ENCODE measurements around the gene PTPRR.

DNA sequence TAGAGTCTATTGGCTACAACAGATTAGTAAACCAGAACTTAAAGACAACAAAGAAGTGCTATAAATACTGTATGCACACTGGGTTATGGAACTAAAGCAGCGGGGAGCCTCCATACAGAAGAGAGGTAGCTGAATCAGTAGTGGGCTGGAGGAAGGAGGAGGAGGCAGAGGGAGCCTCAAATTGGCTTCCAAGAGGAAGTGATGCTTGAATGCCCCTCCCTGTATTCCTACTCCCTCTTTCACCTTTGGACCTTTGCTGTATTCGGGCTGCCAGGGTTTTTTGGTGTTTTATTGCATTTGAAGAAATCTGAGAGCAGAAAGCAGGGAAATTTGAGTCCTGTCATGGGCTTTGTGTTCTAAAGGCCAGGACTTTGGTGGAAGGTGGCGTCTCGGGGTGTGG, 179.3 kb downstream of the PTPRR start:
- TF ChIP-seq POLR2A (IDR thresholded peaks at IDR 0.05; ENCODE audit: low read depth, low read length) = no peak
- TF ChIP-seq MAX (IDR thresholded peaks at IDR 0.05; ENCODE audit: insufficient read depth, insufficient read length) = no peak
- no peak for TF ChIP-seq CTCF (IDR thresholded peaks at IDR 0.05; ENCODE audit: extremely low read depth in 1 of 2, insufficient read depth in 1 of 2, low read depth in 1 of 2, low read length in 2 of 2)
- no peak for TF ChIP-seq POLR2AphosphoS5 (IDR thresholded peaks at IDR 0.05; ENCODE audit: insufficient read depth, low read depth, low read length)
- no peak for TF ChIP-seq MYC (IDR thresholded peaks at IDR 0.05; ENCODE audit: low read depth, low read length)
- no peak for TF ChIP-seq EZH2 (IDR thresholded peaks at IDR 0.05; ENCODE audit: borderline replicate concordance, low read depth, low read length, severe bottlenecking)
- TF ChIP-seq JUN (IDR thresholded peaks at IDR 0.05; ENCODE audit: borderline replicate concordance, insufficient read depth, insufficient read length, low read depth) = no peak
- TF ChIP-seq GATA2 (IDR thresholded peaks at IDR 0.05; ENCODE audit: insufficient read depth, insufficient read length, low read depth, low read length) = no peak
- TF ChIP-seq FOS (IDR thresholded peaks at IDR 0.05; ENCODE audit: borderline replicate concordance, insufficient read depth, low read length) = no peak
